VCaP (cell line): ENCODE data around the gene IVD.
A peak's percentile ranks its signal among the peaks of the same experiment; 100 is the strongest.

ENCODE experiments used
- H3K27ac ChIP-seq: fragments of 450-650 bp; 2 replicates; pipeline ENCODE4 v1.5.1; 2017
- TF ChIP-seq, protein P1 (sequence below): fragments of 450-650 bp; conservative IDR thresholded peaks from 2 replicates; pipeline ENCODE4 v1.5.1; 2017; ENCODE audit warnings: mild to moderate bottlenecking, moderate library complexity

IVD gene

GRCh38 chr15:40367686-40368611, 37.6 kb upstream of the IVD start:
- TF ChIP-seq, protein P1, sequence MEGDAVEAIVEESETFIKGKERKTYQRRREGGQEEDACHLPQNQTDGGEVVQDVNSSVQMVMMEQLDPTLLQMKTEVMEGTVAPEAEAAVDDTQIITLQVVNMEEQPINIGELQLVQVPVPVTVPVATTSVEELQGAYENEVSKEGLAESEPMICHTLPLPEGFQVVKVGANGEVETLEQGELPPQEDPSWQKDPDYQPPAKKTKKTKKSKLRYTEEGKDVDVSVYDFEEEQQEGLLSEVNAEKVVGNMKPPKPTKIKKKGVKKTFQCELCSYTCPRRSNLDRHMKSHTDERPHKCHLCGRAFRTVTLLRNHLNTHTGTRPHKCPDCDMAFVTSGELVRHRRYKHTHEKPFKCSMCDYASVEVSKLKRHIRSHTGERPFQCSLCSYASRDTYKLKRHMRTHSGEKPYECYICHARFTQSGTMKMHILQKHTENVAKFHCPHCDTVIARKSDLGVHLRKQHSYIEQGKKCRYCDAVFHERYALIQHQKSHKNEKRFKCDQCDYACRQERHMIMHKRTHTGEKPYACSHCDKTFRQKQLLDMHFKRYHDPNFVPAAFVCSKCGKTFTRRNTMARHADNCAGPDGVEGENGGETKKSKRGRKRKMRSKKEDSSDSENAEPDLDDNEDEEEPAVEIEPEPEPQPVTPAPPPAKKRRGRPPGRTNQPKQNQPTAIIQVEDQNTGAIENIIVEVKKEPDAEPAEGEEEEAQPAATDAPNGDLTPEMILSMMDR: peak; percentile 62
- peak overlapping the region; percentile 52 for H3K27ac ChIP-seq

GRCh38 chr15:40368719-40369473, 36.7 kb upstream of the IVD start:
- TF ChIP-seq, protein P1: no peak
- H3K27ac ChIP-seq: no peak overlapping the region

GRCh38 chr15:40369474-40369869, 36.1 kb upstream of the IVD start:
- TF ChIP-seq, protein P1: no peak
- no peak overlapping the region for H3K27ac ChIP-seq

GRCh38 chr15:40369971-40370370, 35.6 kb upstream of the IVD start:
- no peak overlapping the region for H3K27ac ChIP-seq
- TF ChIP-seq, protein P1: no peak

- TF ChIP-seq, protein P1: no peak
- no peak overlapping the region for H3K27ac ChIP-seq
These were observed 32.6 kb upstream of the IVD start for GRCh38 chr15:40372981-40373380.

DNA sequence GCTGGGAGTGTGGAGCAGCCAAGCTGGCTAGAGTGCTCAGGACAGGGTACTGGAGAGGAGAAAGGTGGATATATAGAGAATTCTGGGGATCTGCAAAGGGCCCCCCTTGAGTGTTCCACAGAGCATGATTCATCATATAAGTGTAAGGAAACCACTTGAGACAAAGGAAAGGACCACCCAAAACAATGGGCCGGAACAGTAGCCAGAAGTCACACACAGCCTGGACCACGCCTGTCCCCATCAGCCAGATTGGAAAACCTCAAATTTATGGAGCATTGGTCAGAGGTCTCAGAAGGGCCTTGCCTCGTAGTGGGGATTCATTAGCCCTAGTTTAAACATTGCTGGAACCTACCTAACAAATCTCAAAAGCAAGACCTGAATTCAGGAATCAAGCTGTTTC, 28.0 kb upstream of the IVD start:
- TF ChIP-seq, protein P1: no peak
- no peak overlapping the region for H3K27ac ChIP-seq

DNA sequence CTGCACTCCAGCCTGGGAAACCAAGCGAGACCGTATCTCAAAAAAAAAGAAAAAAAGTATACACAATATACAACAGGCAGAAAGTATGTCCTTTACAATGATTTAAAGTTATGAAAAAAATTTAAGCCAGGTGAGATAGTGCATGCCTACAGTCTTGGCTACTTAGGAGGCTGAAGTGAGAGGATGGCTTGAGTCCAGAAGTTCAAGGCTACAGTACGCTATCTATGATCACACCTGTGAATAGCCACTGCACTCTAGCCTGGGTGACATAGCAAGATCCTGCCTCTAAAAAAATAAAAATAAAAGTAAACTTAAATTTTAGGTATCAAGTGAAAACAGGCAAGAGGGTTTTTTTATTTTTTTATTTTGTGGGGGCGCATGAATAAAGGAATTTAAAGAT, 26.2 kb upstream of the IVD start:
- H3K27ac ChIP-seq: no peak overlapping the region
- TF ChIP-seq, protein P1: no peak
